Activated naive CD8-positive, alpha-beta T cell treated with anti-CD3 and anti-CD28 coated beads, Interleukin-2, amount 50 U/mL, for 24 hours (primary cell): Measurements from ENCODE around the gene TPH2.

Experiments used
- ATAC-seq: fragments of 150-1000 bp; cut with Tn5 transposase; one replicate; pipeline ENCODE4 v1.10.0; 2021
- DNase-seq: peaks from one replicate; pipeline ENCODE4 v3.0.0; 2021
- H3K27ac Mint-ChIP-seq: one replicate; pipeline ENCODE4 v1.8.0; 2021; ENCODE audit warnings: mild to moderate bottlenecking, mixed read lengths
- H3K27me3 Mint-ChIP-seq: one replicate; pipeline ENCODE4 v1.8.0; 2021; ENCODE audit warnings: mixed read lengths
- H3K36me3 Mint-ChIP-seq: one replicate; pipeline ENCODE4 v1.8.0; 2021; ENCODE audit warnings: low read depth, mixed read lengths
- H3K4me1 Mint-ChIP-seq: one replicate; pipeline ENCODE4 v1.8.0; 2021; ENCODE audit warnings: mixed read lengths
- H3K4me3 Mint-ChIP-seq: one replicate; pipeline ENCODE4 v1.8.0; 2021; ENCODE audit warnings: mild to moderate bottlenecking, moderate library complexity, mixed read lengths
- H3K9me3 Mint-ChIP-seq: one replicate; pipeline ENCODE4 v1.8.0; 2021; ENCODE audit warnings: mixed read lengths

The TPH2 gene

GRCh38 chr12:71938728-71939385 is at the start of gene TPH2:
TSS of gene TPH2 (plus strand) at chr12:71938845. CDS start at chr12:71938987, 142 bp downstream.
- Mint-ChIP-seq H3K9me3 (peaks cover 4% of the 10 kb centered on the region), H3K36me3 (no peaks in the 10 kb centered on the region), H3K27me3 (peaks cover 42% of the 10 kb centered on the region), H3K4me3 (no peak within 1 kb of the TSS), H3K4me1 (peaks cover 2% of the 10 kb centered on the region), H3K27ac (no peak within 1 kb of the TSS)
- DNase-seq = peak; percentile 53
- peak; percentile 49 for ATAC-seq

GRCh38 chr12:71890475-71890874 is 48.2 kb upstream of the TPH2 start:
- Mint-ChIP-seq H3K36me3 (peaks cover 34% of the 10 kb centered on the region), H3K4me3 (no peak overlapping the region), H3K27ac (no peak overlapping the region), H3K9me3 (no peaks in the 10 kb centered on the region), H3K27me3 (no peaks in the 10 kb centered on the region), H3K4me1 (peaks cover 2% of the 10 kb centered on the region)
- DNase-seq (no peak), ATAC-seq (no peak)

GRCh38 chr12:71892059-71892458 is 46.6 kb upstream of the TPH2 start:
- Mint-ChIP-seq H3K27ac (no peak overlapping the region), H3K4me1 (peaks cover 2% of the 10 kb centered on the region), H3K9me3 (no peaks in the 10 kb centered on the region), H3K27me3 (no peaks in the 10 kb centered on the region), H3K36me3 (peaks cover 38% of the 10 kb centered on the region), H3K4me3 (no peak overlapping the region)
- DNase-seq = no peak
- ATAC-seq = no peak

- Mint-ChIP-seq H3K27ac (no peak overlapping the region), H3K4me3 (no peak overlapping the region), H3K36me3 (peaks cover 30% of the 10 kb centered on the region), H3K4me1 (no peaks in the 10 kb centered on the region), H3K9me3 (no peaks in the 10 kb centered on the region), H3K27me3 (no peaks in the 10 kb centered on the region)
- DNase-seq = no peak
- no peak for ATAC-seq
These were observed 42.3 kb upstream of the TPH2 start for GRCh38 chr12:71896205-71896882.

GRCh38 chr12:71900091-71900490 is 38.6 kb upstream of the TPH2 start:
- no peaks in the 10 kb centered on the region for H3K9me3 Mint-ChIP-seq
- no peaks in the 10 kb centered on the region for H3K4me1 Mint-ChIP-seq
- no peaks in the 10 kb centered on the region for H3K27me3 Mint-ChIP-seq
- no peak for DNase-seq
- peaks cover 38% of the 10 kb centered on the region for H3K36me3 Mint-ChIP-seq
- H3K27ac Mint-ChIP-seq = no peak overlapping the region
- no peak for ATAC-seq
- no peak overlapping the region for H3K4me3 Mint-ChIP-seq

- Mint-ChIP-seq H3K4me1 (no peaks in the 10 kb centered on the region), H3K4me3 (no peak overlapping the region), H3K9me3 (peaks cover 6% of the 10 kb centered on the region), H3K36me3 (peaks cover 51% of the 10 kb centered on the region), H3K27me3 (no peaks in the 10 kb centered on the region), H3K27ac (no peak overlapping the region)
- no peak for ATAC-seq
- DNase-seq = no peak
These were observed 34.0 kb upstream of the TPH2 start for GRCh38 chr12:71904629-71905028.

GRCh38 chr12:71935594-71935993 is 3.1 kb upstream of the TPH2 start:
- Mint-ChIP-seq H3K4me3 (no peak overlapping the region), H3K27me3 (peaks cover 36% of the 10 kb centered on the region), H3K9me3 (peaks cover 4% of the 10 kb centered on the region), H3K27ac (no peak overlapping the region), H3K36me3 (no peaks in the 10 kb centered on the region), H3K4me1 (peaks cover 2% of the 10 kb centered on the region)
- ATAC-seq (peak; percentile 40), DNase-seq (no peak)

- peaks cover 50% of the 10 kb centered on the region for H3K27me3 Mint-ChIP-seq
- H3K9me3 Mint-ChIP-seq = peaks cover 4% of the 10 kb centered on the region
These were observed 1.4 kb downstream of the TPH2 start for GRCh38 chr12:71940068-71940467.

GRCh38 chr12:71941174-71941573 is 2.5 kb downstream of the TPH2 start:
- Mint-ChIP-seq H3K27ac (no peak overlapping the region), H3K9me3 (peaks cover 4% of the 10 kb centered on the region), H3K4me3 (no peak overlapping the region), H3K36me3 (no peaks in the 10 kb centered on the region), H3K27me3 (peaks cover 46% of the 10 kb centered on the region), H3K4me1 (peaks cover 2% of the 10 kb centered on the region)
- no peak for ATAC-seq
- no peak for DNase-seq

More at GRCh38 chr12:71940068-71940467, 1.4 kb downstream of the TPH2 start:
- no peak overlapping the region for H3K27ac Mint-ChIP-seq
- DNase-seq (no peak), ATAC-seq (no peak)
- no peak overlapping the region for H3K4me3 Mint-ChIP-seq
- H3K4me1 Mint-ChIP-seq = peaks cover 2% of the 10 kb centered on the region
- no peaks in the 10 kb centered on the region for H3K36me3 Mint-ChIP-seq

GRCh38 chr12:71942259-71942658 is 3.6 kb downstream of the TPH2 start:
- Mint-ChIP-seq H3K4me3 (no peak overlapping the region), H3K27me3 (peaks cover 44% of the 10 kb centered on the region), H3K4me1 (peaks cover 2% of the 10 kb centered on the region), H3K27ac (no peak overlapping the region), H3K9me3 (peaks cover 4% of the 10 kb centered on the region), H3K36me3 (no peaks in the 10 kb centered on the region)
- no peak for ATAC-seq
- DNase-seq = no peak

GRCh38 chr12:71942703-71943102 is 4.1 kb downstream of the TPH2 start:
- Mint-ChIP-seq H3K4me1 (peaks cover 2% of the 10 kb centered on the region), H3K27me3 (peaks cover 40% of the 10 kb centered on the region), H3K36me3 (no peaks in the 10 kb centered on the region), H3K9me3 (peaks cover 4% of the 10 kb centered on the region), H3K4me3 (no peak overlapping the region), H3K27ac (no peak overlapping the region)
- no peak for DNase-seq
- no peak for ATAC-seq

- Mint-ChIP-seq H3K27ac (no peak overlapping the region), H3K27me3 (peaks cover 23% of the 10 kb centered on the region), H3K36me3 (no peaks in the 10 kb centered on the region), H3K4me1 (no peaks in the 10 kb centered on the region), H3K4me3 (no peak overlapping the region), H3K9me3 (no peaks in the 10 kb centered on the region)
- no peak for ATAC-seq
- no peak for DNase-seq
These were observed 6.5 kb downstream of the TPH2 start for GRCh38 chr12:71945121-71945520.

GRCh38 chr12:71945883-71946282 is 7.2 kb downstream of the TPH2 start:
- Mint-ChIP-seq H3K36me3 (no peaks in the 10 kb centered on the region), H3K4me3 (no peak overlapping the region), H3K4me1 (no peaks in the 10 kb centered on the region), H3K27me3 (peaks cover 19% of the 10 kb centered on the region), H3K27ac (no peak overlapping the region), H3K9me3 (no peaks in the 10 kb centered on the region)
- ATAC-seq (no peak), DNase-seq (no peak)

- no peak for DNase-seq
- H3K27ac Mint-ChIP-seq = no peak overlapping the region
- ATAC-seq = no peak
- no peak overlapping the region for H3K4me3 Mint-ChIP-seq
- H3K4me1 Mint-ChIP-seq = no peaks in the 10 kb centered on the region
- no peaks in the 10 kb centered on the region for H3K36me3 Mint-ChIP-seq
- peaks cover 18% of the 10 kb centered on the region for H3K27me3 Mint-ChIP-seq
- no peaks in the 10 kb centered on the region for H3K9me3 Mint-ChIP-seq
These were observed 9.0 kb downstream of the TPH2 start for GRCh38 chr12:71947645-71948105.

- H3K4me1 Mint-ChIP-seq = no peaks in the 10 kb centered on the region
- no peak overlapping the region for H3K4me3 Mint-ChIP-seq
- H3K27ac Mint-ChIP-seq = no peak overlapping the region
- DNase-seq = no peak
- H3K9me3 Mint-ChIP-seq = no peaks in the 10 kb centered on the region
- H3K27me3 Mint-ChIP-seq = peaks cover 19% of the 10 kb centered on the region
- ATAC-seq = no peak
- H3K36me3 Mint-ChIP-seq = no peaks in the 10 kb centered on the region
These were observed 9.7 kb downstream of the TPH2 start for GRCh38 chr12:71948390-71948789.
